AG10803 (cell line): Measurements from ENCODE around the gene FLYWCH2.

Experiments
- DNase-seq: peaks from one replicate; pipeline ENCODE4 v3.0.0; 2010; ENCODE audit warnings: low read depth
- H3K4me3 ChIP-seq: 2 replicates; pipeline ENCODE4 v1.5.1; 2011; ENCODE audit warnings: mild to moderate bottlenecking, low read length, control low read depth
- TF ChIP-seq, protein P1 (sequence below): conservative IDR thresholded peaks from 2 replicates; pipeline ENCODE4 v1.5.1; 2011; ENCODE audit warnings: mild to moderate bottlenecking, low read length, control low read depth, inconsistent platforms

FLYWCH2 gene

DNA sequence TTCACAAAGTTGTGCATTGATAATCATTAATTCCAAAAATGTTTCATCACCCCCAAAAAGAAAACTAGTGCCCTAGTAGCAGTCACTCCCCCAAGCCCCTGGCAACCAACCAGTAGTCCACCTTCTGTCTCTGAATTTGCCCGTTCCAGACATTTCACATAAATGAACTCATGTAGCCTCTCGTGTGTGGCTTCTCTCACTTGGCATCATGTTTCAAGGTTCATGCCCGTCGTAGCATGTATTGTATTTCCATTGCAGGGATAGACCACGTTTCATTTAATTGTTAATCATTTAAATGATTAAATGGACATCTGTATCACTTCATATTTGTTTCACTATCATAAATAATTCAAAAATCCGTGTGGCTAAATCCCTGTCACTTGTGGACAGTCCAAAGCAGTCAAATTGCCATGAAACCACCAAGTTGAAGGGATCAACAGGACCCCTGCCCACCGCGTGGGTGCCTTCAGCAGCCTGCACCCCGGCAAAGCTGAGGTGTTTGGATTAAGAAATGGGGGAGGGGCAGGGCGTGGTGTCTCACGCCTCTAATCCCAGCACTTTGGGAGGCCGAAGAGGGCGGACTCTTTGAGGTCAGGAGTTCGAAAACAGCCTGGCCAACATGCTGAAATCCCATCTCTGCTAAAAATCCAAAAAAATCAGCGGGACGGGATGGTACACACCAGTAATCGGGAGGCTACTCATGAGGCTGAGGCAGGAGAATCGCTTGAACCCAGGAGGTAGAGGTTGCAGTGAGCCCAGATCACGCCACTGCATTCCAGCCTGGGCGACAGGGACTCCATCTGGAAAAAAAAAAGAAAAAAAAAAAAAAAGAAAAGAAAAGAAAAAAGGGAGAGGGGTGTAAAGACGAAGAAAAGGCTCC, 8.7 kb upstream of the FLYWCH2 start:
- DNase-seq: no peak
- H3K4me3 ChIP-seq: no peak overlapping the region

DNA sequence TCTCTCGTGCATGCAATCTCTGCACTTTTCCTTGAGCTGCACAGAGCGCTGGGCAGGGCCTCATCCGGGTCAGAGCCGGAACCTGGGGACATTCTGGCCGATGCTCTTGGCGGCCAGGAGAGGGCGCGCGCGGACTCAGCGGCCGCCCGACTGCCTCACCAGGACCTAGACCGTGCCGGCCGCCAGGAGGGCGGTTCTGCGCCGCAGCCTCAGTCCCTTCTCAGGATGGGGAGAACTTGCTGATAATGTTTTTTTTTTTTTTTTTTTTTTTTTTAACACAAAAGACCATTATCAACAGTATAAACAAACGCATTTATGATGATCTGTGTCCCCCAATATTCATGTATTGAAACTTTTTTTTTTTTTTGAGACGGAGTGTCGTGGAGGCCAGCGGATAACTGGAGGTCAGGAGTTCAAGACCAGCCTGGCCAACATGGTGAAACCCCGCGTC, 8.1 kb upstream of the FLYWCH2 start:
- no peak overlapping the region for H3K4me3 ChIP-seq
- TF ChIP-seq, protein P1, sequence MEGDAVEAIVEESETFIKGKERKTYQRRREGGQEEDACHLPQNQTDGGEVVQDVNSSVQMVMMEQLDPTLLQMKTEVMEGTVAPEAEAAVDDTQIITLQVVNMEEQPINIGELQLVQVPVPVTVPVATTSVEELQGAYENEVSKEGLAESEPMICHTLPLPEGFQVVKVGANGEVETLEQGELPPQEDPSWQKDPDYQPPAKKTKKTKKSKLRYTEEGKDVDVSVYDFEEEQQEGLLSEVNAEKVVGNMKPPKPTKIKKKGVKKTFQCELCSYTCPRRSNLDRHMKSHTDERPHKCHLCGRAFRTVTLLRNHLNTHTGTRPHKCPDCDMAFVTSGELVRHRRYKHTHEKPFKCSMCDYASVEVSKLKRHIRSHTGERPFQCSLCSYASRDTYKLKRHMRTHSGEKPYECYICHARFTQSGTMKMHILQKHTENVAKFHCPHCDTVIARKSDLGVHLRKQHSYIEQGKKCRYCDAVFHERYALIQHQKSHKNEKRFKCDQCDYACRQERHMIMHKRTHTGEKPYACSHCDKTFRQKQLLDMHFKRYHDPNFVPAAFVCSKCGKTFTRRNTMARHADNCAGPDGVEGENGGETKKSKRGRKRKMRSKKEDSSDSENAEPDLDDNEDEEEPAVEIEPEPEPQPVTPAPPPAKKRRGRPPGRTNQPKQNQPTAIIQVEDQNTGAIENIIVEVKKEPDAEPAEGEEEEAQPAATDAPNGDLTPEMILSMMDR: peak; percentile 77
- peak; percentile 72 for DNase-seq

More for the DNA sequence above, 8.7 kb upstream of the FLYWCH2 start:
- TF ChIP-seq, protein P1: no peak

DNA sequence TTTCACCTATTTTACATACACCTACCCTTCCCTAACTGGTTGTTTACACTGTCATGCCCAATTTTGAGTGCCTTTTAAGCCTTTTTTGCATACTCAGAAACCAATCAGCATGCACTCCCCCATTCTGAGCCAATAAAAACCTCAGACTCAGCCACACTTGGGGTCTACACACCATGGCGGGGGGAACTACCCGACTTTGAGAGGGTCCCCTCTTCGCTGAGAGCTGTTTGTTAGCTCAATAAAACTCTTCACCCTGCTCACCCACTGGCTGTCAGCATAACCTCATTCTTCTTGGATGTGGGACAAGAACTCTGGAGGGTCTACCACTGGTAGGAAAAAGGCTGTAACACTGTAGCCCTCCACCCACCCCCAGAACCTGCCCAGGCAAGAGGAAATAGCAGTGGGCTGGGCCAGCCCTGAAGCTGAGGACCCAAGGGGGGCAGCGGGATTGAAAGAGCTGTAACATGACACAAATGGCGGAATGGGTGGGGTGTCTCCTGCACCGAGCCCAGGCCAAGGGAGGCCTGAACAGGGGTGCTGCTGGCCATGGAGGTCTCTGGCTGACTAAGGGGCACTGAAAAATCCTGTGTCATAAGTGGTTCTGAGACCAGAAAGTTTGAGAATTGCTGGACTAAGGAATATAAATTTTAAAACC, 3.0 kb upstream of the FLYWCH2 start:
- TF ChIP-seq, protein P1: no peak
- no peak overlapping the region for H3K4me3 ChIP-seq
- no peak for DNase-seq

DNA sequence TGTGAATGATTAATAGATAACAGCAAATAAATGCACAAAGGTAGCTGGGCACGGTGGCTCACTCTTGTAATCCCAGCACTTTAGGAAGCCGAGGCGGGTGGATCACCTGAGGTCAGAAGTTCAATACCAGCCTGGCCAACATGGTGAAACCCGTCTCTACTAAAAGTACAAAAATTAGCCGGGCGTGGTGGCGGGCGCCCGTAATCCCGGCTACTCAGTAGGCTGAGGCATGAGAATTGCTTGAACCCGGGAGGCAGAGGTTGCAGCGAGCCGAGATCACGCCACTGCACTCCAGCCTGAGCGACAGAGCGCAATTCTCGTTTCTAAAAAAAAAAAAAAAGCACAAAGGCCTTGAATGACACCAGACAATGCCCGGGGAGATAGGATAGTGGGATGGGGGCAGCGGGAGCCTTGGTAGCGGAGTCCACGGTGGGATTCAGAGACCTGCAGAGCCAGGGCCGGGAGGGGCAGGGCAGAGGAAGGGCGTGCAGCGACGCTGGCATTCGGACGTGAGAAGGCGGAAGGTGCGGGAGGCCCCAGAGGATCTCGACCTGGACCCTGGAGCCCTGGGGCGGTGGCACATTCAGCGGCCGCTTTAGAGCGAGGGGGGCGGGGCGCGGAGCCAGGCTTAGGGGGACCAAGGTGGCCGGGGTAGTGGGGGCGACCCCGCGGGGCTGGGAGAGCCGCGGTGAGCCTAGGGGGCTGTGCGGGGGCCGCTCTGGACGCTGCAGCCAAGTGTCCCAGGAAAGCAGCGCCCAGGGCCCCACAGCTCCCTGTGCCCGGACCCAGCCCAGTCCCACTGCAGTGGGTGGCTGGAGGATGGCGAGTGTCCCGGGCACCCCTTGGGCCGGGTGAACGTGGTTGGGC, 999 bp upstream of the FLYWCH2 start:
- H3K4me3 ChIP-seq: peak overlapping the region; percentile 83
- DNase-seq: no peak
- TF ChIP-seq, protein P1: no peak

DNA sequence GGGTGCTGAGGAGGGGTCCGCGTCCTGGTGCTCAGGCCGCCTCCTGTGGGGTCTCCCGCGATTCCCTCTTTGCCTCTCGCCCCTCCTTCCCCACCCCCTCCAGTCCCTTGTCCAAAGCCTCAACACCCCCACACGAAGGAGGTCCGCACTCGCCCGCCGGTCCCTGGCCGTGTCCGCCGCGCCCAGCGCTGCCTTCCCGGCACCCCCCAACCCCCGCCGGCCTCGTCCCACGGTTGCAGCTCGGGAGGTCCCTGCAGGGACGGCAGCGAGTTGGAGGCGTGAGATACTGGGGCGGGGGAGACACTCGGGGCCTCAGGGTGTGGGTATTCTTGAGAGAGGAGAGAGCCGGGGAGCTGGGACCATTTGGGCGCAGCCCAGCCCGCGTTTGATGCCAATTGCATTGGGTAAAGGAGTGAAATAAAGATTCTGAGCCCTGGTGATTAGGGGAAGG, 468 bp downstream of the FLYWCH2 start:
- TF ChIP-seq, protein P1: no peak
- H3K4me3 ChIP-seq: peak overlapping the region; percentile 83
- DNase-seq: no peak

DNA sequence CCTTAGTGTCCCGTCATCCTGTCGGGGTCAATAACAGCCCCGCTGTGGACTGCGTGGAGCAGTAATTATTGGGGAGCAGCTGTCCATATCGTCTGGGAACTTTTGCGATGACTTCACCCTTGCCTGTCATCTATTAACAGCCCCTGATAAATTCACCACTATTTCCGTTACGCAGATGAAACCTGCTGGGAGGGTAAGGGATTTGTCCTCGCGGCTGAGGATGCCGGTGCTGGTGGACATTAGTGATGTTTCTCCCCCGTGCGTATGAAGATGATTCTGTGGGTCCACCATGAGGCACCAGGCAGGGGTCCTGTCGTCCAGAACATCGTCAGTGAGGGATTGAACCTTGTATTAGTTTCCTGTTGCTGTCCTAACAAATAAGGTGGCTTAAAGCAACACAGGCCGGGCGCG, 1.0 kb downstream of the FLYWCH2 start:
- H3K4me3 ChIP-seq: peak overlapping the region; percentile 83
- TF ChIP-seq, protein P1: no peak
- DNase-seq: no peak
